NCI-H2107 treated with DMSO at 0.1 percent for 48 hours (cell line): ENCODE results near the gene KDM3A.

Experiments used
- DNase-seq: peaks from one replicate; lab custom pipeline; 2025; ENCODE audit not compliant: unreplicated experiment; lab: John Stamatoyannopoulos, UW

Gene KDM3A

GRCh38 chr2:86430368-86430767, 10.8 kb upstream of the KDM3A start:
- no peak for DNase-seq

GRCh38 chr2:86433137-86433536, 8.0 kb upstream of the KDM3A start:
- no peak for DNase-seq

- no peak for DNase-seq
Measured at GRCh38 chr2:86434290-86434689, 6.9 kb upstream of the KDM3A start.

GRCh38 chr2:86435531-86435930, 5.6 kb upstream of the KDM3A start:
- no peak for DNase-seq

GRCh38 chr2:86436328-86436727, 4.8 kb upstream of the KDM3A start:
- no peak for DNase-seq

GRCh38 chr2:86439879-86440630, 1.1 kb upstream of the KDM3A start:
- no peak for DNase-seq

GRCh38 chr2:86441392-86441881, 266 bp downstream of the KDM3A start:
- DNase-seq, result no peak

- DNase-seq, result peak; percentile 12
Measured at GRCh38 chr2:86441882-86442641, 891 bp downstream of the KDM3A start.

GRCh38 chr2:86442642-86443005, 1.5 kb downstream of the KDM3A start:
- DNase-seq, result peak; percentile 20

- no peak for DNase-seq
Measured at GRCh38 chr2:86443631-86444350, 2.6 kb downstream of the KDM3A start.

GRCh38 chr2:86445436-86445835, 4.3 kb downstream of the KDM3A start:
- DNase-seq, result no peak

- no peak for DNase-seq
Measured at GRCh38 chr2:86446060-86446459, 4.9 kb downstream of the KDM3A start.

GRCh38 chr2:86453836-86454235, 12.7 kb downstream of the KDM3A start:
- no peak for DNase-seq

- DNase-seq, result no peak
Measured at GRCh38 chr2:86454238-86454637, 13.1 kb downstream of the KDM3A start.

- no peak for DNase-seq
Measured at GRCh38 chr2:86455181-86455580, 14.0 kb downstream of the KDM3A start.

- no peak for DNase-seq
Measured at GRCh38 chr2:86461042-86461743, 20.0 kb downstream of the KDM3A start.

- DNase-seq, result no peak
Measured at GRCh38 chr2:86464652-86465051, 23.5 kb downstream of the KDM3A start.

GRCh38 chr2:86466306-86466705, 25.1 kb downstream of the KDM3A start:
- no peak for DNase-seq

GRCh38 chr2:86468162-86469033, 27.2 kb downstream of the KDM3A start:
- no peak for DNase-seq

- DNase-seq, result no peak
Measured at GRCh38 chr2:86470890-86471289, 29.7 kb downstream of the KDM3A start.
